CD4-positive, alpha-beta T cell treated with Interleukin-1 beta for 1 hour (primary cell): ENCODE measurements around the gene C16orf86.

Experiments
- DNase-seq, 2 donors: peaks; one replicate each; pipeline ENCODE4 v3.0.0-alpha.2; 2020 to 2022

C16orf86 gene

GRCh38 chr16:67654403-67654911 lies 12.2 kb upstream of the C16orf86 start:
- no peak for DNase-seq

- no peak for DNase-seq
These were observed 11.3 kb upstream of the C16orf86 start for GRCh38 chr16:67655363-67655762.

GRCh38 chr16:67656344-67657016 lies 10.1 kb upstream of the C16orf86 start:
- no peak for DNase-seq

GRCh38 chr16:67657017-67657608 lies 9.5 kb upstream of the C16orf86 start:
- DNase-seq = no peak

- DNase-seq = no peak
These were observed 8.7 kb upstream of the C16orf86 start for GRCh38 chr16:67657751-67658518.

GRCh38 chr16:67658849-67659674 lies 7.6 kb upstream of the C16orf86 start:
- no peak for DNase-seq

GRCh38 chr16:67659675-67660563 lies 6.7 kb upstream of the C16orf86 start, which contains the start of gene ACD:
ACD (minus strand) TSS chr16:67660260; CDS start chr16:67660220, 40 bp downstream.
- peak; percentile 94 to 95 for DNase-seq

GRCh38 chr16:67660564-67661028 lies 6.0 kb upstream of the C16orf86 start, which contains the start of gene PARD6A:
PARD6A (plus strand) TSS chr16:67660960; CDS start chr16:67661039, 79 bp downstream.
- peak; percentile 98 for DNase-seq

- DNase-seq = no peak
These were observed 5.4 kb upstream of the C16orf86 start for GRCh38 chr16:67661101-67661761.

- no peak for DNase-seq
These were observed 4.5 kb upstream of the C16orf86 start for GRCh38 chr16:67661886-67662652.

GRCh38 chr16:67662653-67663010 lies 4.0 kb upstream of the C16orf86 start:
- DNase-seq = no peak

- peak in 1 of 2 donors; percentile 25 for DNase-seq
These were observed 3.3 kb upstream of the C16orf86 start for GRCh38 chr16:67663151-67663876.

GRCh38 chr16:67663877-67664222 lies 2.8 kb upstream of the C16orf86 start:
- no peak for DNase-seq

GRCh38 chr16:67664258-67664657 lies 2.4 kb upstream of the C16orf86 start:
- DNase-seq = no peak

GRCh38 chr16:67664871-67665270 lies 1.7 kb upstream of the C16orf86 start:
- no peak for DNase-seq

GRCh38 chr16:67665598-67665997 lies 1.0 kb upstream of the C16orf86 start:
- no peak for DNase-seq

- DNase-seq = no peak
These were observed 522 bp upstream of the C16orf86 start for GRCh38 chr16:67666032-67666551.

- no peak for DNase-seq
These were observed 821 bp downstream of the C16orf86 start for GRCh38 chr16:67667453-67667816.

GRCh38 chr16:67667817-67668494 lies 1.3 kb downstream of the C16orf86 start:
- DNase-seq = peak; percentile 87 to 89
